ENCODE results near the gene FASN. TPM values are rescaled to one million over a fixed set of nuclear protein-coding genes. Genes with fewer than 3 reads are reported as not detected.

FASN gene
- total RNA-seq, 2 experiments from 2014 or later = 209 to 212 TPM

GRCh38 chr17:82097184-82097918, 685 bp downstream of the FASN start:
- Mint-ChIP-seq H3K27ac (peak overlapping the region; percentile 69), H3K36me3 (peaks cover 9% of the 10 kb centered on the region), H3K9me3 (no peaks in the 10 kb centered on the region), H3K4me3 (peak overlapping the region; percentile 71), H3K4me1 (ENCODE audit: low read depth) (peaks cover 12% of the 10 kb centered on the region), H3K27me3 (no peaks in the 10 kb centered on the region)
- CTCF ChIA-PET = interaction anchor here (1.5 to 1.8 kb wide), 2 partner anchors 75 to 137 kb away, joined by 6 to 7 read pairs; partner anchors contain the start of genes CENPX and LRRC45
- POLR2A ChIA-PET = interaction anchor here (0.6 to 1.8 kb wide), 8 partner anchors 9 to 195 kb away, joined by 3 to 8 read pairs (median 4); no protein-coding TSS in a partner anchor
- DNase-seq = peak; percentile 29
- intact Hi-C loops (cut with micrococcal nuclease) = loop anchor here (5.0 to 10.0 kb wide), 4 partner anchors 120 to 657 kb away; partner anchors contain the start of genes ARHGDIA, ASPSCR1, CYBC1 and NARF

GRCh38 chr17:82096709-82097183, 1.3 kb downstream of the FASN start:
- peaks cover 12% of the 10 kb centered on the region for H3K4me1 Mint-ChIP-seq (ENCODE audit: low read depth)
- intact Hi-C loops (cut with micrococcal nuclease) = loop anchor here (5.0 to 10.0 kb wide), 4 partner anchors 119 to 658 kb away; partner anchors contain the start of genes ARHGDIA, ASPSCR1, CYBC1 and NARF
- ChIA-PET CTCF (interaction anchor here (1.2 kb wide), 1 partner anchor 66 kb away, joined by 4 read pairs; no protein-coding TSS in a partner anchor), POLR2A (no interaction called here)
- H3K9me3 Mint-ChIP-seq = no peaks in the 10 kb centered on the region
- H3K27me3 Mint-ChIP-seq = no peaks in the 10 kb centered on the region
- H3K4me3 Mint-ChIP-seq = peak overlapping the region; percentile 68
- H3K27ac Mint-ChIP-seq = peak overlapping the region; percentile 69
- peaks cover 11% of the 10 kb centered on the region for H3K36me3 Mint-ChIP-seq
- no peak for DNase-seq

- H3K27ac Mint-ChIP-seq = peak overlapping the region; percentile 38
- H3K4me1 Mint-ChIP-seq (ENCODE audit: low read depth) = peaks cover 12% of the 10 kb centered on the region
- ChIA-PET CTCF (interaction anchor here (1.2 kb wide), 1 partner anchor 66 kb away, joined by 4 read pairs; no protein-coding TSS in a partner anchor), POLR2A (interaction anchor here (0.9 kb wide), 2 partner anchors 8 to 13 kb away, joined by 3 to 5 read pairs; no protein-coding TSS in a partner anchor)
- no peaks in the 10 kb centered on the region for H3K27me3 Mint-ChIP-seq
- no peak for DNase-seq
- H3K9me3 Mint-ChIP-seq = no peaks in the 10 kb centered on the region
- peaks cover 14% of the 10 kb centered on the region for H3K36me3 Mint-ChIP-seq
- H3K4me3 Mint-ChIP-seq = peak overlapping the region; percentile 68
- intact Hi-C loops (cut with micrococcal nuclease) = loop anchor here (5.0 to 10.0 kb wide), 4 partner anchors 119 to 659 kb away; partner anchors contain the start of genes ARHGDIA, ASPSCR1, CYBC1 and NARF
Measured at GRCh38 chr17:82095777-82096708, 2.0 kb downstream of the FASN start.

GRCh38 chr17:82094931-82095776, 2.9 kb downstream of the FASN start:
- Mint-ChIP-seq H3K36me3 (peaks cover 14% of the 10 kb centered on the region), H3K4me3 (no peak overlapping the region), H3K27me3 (no peaks in the 10 kb centered on the region), H3K4me1 (ENCODE audit: low read depth) (peaks cover 10% of the 10 kb centered on the region), H3K27ac (no peak overlapping the region), H3K9me3 (no peaks in the 10 kb centered on the region)
- ChIA-PET POLR2A (interaction anchor here (0.9 kb wide), 2 partner anchors 9 to 14 kb away, joined by 3 to 5 read pairs; no protein-coding TSS in a partner anchor), CTCF (interaction anchor here (0.6 to 1.2 kb wide), 2 partner anchors 28 to 65 kb away, joined by 4 to 8 read pairs; no protein-coding TSS in a partner anchor)
- intact Hi-C loops (cut with micrococcal nuclease) = loop anchor here (5.0 to 10.0 kb wide), 4 partner anchors 118 to 660 kb away; partner anchors contain the start of genes ARHGDIA, ASPSCR1, CYBC1 and NARF
- no peak for DNase-seq

- ChIA-PET POLR2A (no interaction called here), CTCF (no interaction called here)
- Mint-ChIP-seq H3K27me3 (no peaks in the 10 kb centered on the region), H3K36me3 (peaks cover 14% of the 10 kb centered on the region), H3K27ac (no peak overlapping the region), H3K4me1 (ENCODE audit: low read depth) (peaks cover 7% of the 10 kb centered on the region), H3K9me3 (no peaks in the 10 kb centered on the region), H3K4me3 (no peak overlapping the region)
- intact Hi-C loops (cut with micrococcal nuclease) = loop anchor here (10.0 kb wide), 2 partner anchors 362 to 662 kb away; partner anchors contain the start of genes CYBC1, NARF and TBCD
- no peak for DNase-seq
Measured at GRCh38 chr17:82092995-82093751, 4.9 kb downstream of the FASN start.

- POLR2A ChIA-PET = no interaction called here
- Mint-ChIP-seq H3K9me3 (no peaks in the 10 kb centered on the region), H3K27ac (no peak overlapping the region), H3K4me1 (ENCODE audit: low read depth) (peaks cover 7% of the 10 kb centered on the region), H3K36me3 (peaks cover 14% of the 10 kb centered on the region), H3K4me3 (no peak overlapping the region), H3K27me3 (no peaks in the 10 kb centered on the region)
- intact Hi-C loops (cut with micrococcal nuclease) = loop anchor here (10.0 kb wide), 2 partner anchors 362 to 662 kb away; partner anchors contain the start of genes CYBC1, NARF and TBCD
- DNase-seq = no peak
- CTCF ChIA-PET = no interaction called here
Measured at GRCh38 chr17:82092628-82092994, 5.4 kb downstream of the FASN start.

GRCh38 chr17:82092094-82092586, 5.9 kb downstream of the FASN start:
- peaks cover 14% of the 10 kb centered on the region for H3K36me3 Mint-ChIP-seq
- H3K4me3 Mint-ChIP-seq = no peak overlapping the region
- H3K9me3 Mint-ChIP-seq = no peaks in the 10 kb centered on the region
- no peak for DNase-seq
- intact Hi-C loops (cut with micrococcal nuclease) = loop anchor here (10.0 kb wide), 2 partner anchors 363 to 663 kb away; partner anchors contain the start of genes CYBC1, NARF and TBCD
- peaks cover 7% of the 10 kb centered on the region for H3K4me1 Mint-ChIP-seq (ENCODE audit: low read depth)
- POLR2A ChIA-PET = no interaction called here
- H3K27me3 Mint-ChIP-seq = no peaks in the 10 kb centered on the region
- CTCF ChIA-PET = no interaction called here
- no peak overlapping the region for H3K27ac Mint-ChIP-seq

GRCh38 chr17:82091264-82092066, 6.6 kb downstream of the FASN start:
- intact Hi-C loops (cut with micrococcal nuclease) = loop anchor here (10.0 kb wide), 2 partner anchors 363 to 663 kb away; partner anchors contain the start of genes CYBC1, NARF and TBCD
- no peak overlapping the region for H3K4me3 Mint-ChIP-seq
- no peaks in the 10 kb centered on the region for H3K9me3 Mint-ChIP-seq
- CTCF ChIA-PET = no interaction called here
- no peak overlapping the region for H3K27ac Mint-ChIP-seq
- no peak for DNase-seq
- peaks cover 14% of the 10 kb centered on the region for H3K36me3 Mint-ChIP-seq
- POLR2A ChIA-PET = no interaction called here
- peaks cover 5% of the 10 kb centered on the region for H3K4me1 Mint-ChIP-seq (ENCODE audit: low read depth)
- H3K27me3 Mint-ChIP-seq = no peaks in the 10 kb centered on the region

GRCh38 chr17:82090549-82091263, 7.3 kb downstream of the FASN start:
- H3K27ac Mint-ChIP-seq = no peak overlapping the region
- no peaks in the 10 kb centered on the region for H3K27me3 Mint-ChIP-seq
- H3K4me1 Mint-ChIP-seq (ENCODE audit: low read depth) = no peaks in the 10 kb centered on the region
- CTCF ChIA-PET = interaction anchor here (0.5 kb wide), 1 partner anchor 213 kb away, joined by 3 read pairs; no protein-coding TSS in a partner anchor
- no peak for DNase-seq
- no peak overlapping the region for H3K4me3 Mint-ChIP-seq
- POLR2A ChIA-PET = interaction anchor here (1.2 kb wide), 1 partner anchor 14 kb away, joined by 3 read pairs; no protein-coding TSS in a partner anchor
- peaks cover 13% of the 10 kb centered on the region for H3K36me3 Mint-ChIP-seq
- intact Hi-C loops (cut with micrococcal nuclease) = loop anchor here (10.0 kb wide), 2 partner anchors 364 to 664 kb away; partner anchors contain the start of genes CYBC1, NARF and TBCD
- H3K9me3 Mint-ChIP-seq = no peaks in the 10 kb centered on the region

Measured in activated CD4-positive, alpha-beta memory T cell treated with anti-CD3 and anti-CD28 coated beads for 36 hours (primary cell).